HG03139 (cell line): ENCODE measurements around the gene CMTR1.

ENCODE experiments used
- ATAC-seq: cut with Tn5 transposase; IDR thresholded peaks from one replicate; pipeline ENCODE4 v1.9.1; 2021; ENCODE audit not compliant: unreplicated experiment

CMTR1 gene

DNA sequence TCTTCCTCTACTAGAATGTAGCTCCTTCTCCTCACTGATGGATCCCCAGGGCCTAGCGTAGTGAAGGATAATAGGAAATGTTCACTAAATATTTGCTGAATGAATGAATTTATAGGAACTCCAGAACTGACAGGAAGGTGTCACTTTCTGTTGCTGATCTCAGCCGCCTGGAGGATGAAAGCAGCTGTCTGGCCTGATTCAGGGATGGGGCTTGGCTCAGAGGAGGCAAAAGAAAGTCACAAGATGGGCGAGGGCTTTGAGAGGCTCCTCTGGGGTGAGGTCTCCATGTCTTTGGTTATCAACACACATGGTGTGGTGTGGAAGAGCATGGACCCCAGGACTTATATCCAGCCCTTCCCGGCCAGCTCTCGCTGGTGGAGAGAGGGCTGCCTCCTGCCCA is 78.2 kb downstream of the CMTR1 start:
- ATAC-seq, result no peak

DNA sequence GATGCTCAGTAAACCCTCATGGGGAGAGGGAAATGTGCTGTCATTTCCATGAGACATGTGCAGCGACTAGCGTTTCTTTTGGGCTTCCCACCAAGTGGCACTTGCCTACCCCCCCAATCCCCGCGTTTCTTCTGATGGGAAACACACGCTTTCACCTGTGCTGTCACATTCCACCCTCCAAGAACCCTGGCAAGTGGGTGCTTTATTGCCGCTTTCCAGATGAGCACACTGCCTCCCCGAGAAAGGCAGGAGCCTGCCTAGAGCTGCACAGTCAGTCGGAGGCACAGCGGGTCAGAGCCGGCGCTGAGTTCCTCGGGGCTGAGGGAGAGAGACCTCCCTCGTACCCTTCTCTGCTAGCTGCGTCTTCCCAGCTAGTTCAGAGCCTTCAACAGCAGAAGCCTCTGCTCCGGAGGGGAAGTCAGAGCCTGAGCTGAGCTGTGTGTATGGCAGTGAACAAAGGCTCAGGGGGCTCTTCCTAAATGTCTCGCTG is 78.9 kb downstream of the CMTR1 start:
- no peak for ATAC-seq

DNA sequence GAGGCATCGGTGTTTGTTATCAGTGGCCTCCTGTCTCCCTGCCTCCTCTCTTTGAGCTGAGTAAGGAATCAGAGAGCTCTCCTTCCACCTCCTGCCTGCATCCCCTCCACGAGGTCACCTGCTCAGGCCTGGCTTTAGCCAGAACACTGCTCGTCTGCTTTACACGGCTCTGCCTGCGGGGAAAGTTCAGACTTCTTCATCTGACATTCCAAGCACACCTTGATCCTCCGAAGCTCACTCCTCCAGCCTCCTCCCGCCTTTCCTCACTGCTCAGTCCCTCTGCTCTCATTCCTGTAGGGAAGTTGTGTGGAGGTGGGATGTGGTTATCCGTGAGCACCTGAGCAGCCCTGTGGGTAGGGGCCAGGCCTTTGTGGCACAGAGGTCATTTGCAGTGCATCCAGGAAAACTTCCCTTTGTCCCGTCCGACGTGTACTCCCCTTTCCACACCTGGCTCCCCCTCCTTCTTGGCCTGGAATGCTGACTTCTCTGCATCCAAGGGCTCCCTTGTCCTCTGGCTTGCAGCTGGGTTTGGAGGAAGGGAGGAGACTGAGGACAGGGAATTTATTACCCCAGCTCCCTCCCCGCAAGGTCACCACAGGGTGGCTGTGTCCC is 79.5 kb downstream of the CMTR1 start:
- ATAC-seq, result no peak

DNA sequence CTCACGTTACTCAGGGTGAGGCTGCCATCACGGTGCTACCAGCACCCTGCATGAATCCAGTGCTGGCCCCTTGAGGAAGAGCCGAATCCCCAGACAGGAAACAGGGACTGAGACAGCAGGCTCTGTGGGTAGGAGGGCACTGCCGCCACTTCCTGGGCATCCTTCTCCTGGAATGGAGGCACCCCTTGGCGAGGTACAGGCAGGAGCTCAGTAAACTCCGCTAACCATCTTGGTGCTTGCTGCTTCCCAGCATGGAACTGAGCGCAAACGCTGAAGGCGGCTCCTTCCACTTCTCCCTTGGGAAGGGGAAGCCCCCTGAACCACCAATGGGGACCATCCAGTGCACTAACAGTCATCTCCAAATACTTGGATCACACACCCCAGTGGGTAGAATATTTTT is 80.1 kb downstream of the CMTR1 start:
- no peak for ATAC-seq

DNA sequence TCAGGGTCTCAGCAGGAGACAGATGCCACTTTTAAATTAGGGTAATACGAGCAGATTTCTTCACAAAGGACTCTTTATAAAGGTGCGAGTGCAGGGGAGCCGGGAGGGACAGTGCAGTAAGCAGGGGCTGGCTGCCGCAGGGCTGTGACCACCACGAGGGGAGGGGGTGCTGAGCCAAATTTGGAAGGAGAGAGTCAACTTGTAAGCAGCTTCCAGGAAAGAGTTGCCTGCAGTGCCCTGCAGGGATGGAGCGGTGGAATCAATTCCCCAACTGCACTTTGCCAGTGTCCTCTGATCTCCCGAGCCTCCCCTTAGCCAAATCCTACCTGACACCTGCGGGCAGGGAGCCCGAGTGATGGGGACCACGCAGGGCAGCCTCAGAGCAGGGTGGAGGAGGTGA is 80.6 kb downstream of the CMTR1 start:
- ATAC-seq, result no peak

DNA sequence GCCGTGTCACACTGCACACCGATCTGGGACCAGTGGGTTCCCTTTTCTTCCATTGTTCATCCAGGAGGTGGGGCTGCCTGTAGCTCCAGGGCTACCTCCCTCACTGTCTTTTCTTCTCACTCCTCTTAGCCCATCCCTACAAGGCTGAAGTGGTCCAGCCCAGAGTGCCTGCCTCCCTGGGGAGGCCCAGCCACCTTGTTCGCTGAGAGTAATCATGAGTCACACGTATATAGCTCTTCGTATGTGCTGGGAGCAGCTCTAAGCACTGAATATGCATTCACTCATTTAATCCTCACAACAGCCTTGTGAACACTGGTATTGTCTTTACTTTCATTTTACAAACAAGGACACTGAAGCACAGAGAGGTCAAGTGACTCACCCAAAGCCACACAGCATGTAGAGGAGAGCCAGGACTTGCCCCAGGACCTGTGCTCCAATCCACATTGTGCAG is 81.3 kb downstream of the CMTR1 start:
- ATAC-seq, result no peak

DNA sequence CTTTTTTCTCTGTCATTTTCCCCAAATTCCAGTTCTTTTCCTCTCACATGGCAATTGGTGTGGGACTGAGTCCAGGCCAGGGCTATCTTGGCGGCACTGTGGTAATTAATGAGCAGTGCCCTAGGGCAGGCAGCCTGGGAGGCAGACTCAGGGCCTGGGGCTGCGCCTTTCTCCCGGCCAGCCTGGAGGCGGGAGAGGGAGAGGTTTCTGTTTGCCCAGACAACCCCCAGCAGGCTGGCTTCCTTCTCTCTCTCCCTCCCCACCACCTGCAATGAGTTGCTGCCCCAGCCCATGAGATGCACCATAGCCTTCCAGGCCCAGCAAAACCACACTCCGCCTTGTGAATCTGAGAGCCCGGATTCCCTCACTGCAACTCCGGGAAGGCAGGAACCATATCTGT is 81.8 kb downstream of the CMTR1 start:
- ATAC-seq, result no peak

DNA sequence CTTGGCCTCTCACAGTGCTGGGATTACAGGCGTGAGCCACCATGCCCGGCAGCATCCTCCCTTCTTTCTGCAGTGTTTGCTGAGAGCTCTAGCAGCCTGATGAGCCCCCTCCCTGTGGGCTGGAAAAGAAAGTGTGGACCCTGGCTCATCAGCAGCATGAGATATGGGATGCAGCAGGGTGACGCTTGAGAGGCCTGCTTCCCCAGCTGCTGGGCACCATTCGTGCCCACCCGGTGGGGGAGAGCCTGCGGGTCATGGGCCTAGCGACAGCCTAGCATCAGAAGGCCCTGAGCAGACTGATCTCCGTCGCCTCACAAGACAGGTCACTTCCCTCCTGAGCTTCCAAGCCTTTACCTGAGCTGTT is 82.7 kb downstream of the CMTR1 start:
- ATAC-seq, result no peak

DNA sequence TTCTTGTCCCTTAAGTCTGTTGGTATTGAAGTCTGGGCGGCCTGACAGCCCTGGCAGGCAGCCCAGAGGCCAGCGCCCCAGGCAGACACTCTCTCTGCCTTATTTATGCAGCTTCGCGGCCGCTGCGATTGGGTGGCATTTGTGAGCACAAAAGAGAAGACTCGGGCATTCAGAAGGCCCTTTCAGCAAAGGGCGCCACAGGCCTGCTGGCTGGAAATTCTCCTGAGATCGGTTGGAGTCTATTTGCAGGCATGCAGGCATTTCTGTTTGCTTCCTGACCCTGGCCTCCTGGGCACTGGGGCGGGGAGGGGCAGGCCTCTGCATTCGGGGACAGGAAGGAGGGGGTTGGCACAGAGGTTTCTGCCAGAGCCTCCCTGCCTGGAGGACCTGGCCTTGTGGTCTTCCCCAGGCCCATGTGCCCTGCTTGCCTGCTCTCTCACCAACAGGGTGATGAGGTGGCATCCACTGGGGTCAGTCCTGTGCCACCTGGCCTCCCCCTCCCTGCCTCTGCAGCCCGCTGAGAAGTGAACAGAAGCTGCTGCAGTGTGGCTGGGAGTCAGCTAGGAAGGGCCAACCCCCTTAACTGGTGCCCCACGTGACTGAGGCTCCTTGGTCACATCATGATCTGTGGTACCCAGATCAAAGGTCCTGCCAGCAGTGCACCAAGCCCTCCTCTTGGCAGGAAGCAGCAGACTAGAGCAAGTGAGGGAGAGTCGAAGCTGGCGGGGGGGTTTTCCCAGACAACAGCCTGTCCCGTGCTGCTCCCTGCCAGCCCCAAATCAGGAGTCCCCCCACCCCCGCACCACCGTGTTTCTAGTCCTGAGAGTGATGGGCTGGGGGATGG is 83.3 kb downstream of the CMTR1 start:
- no peak for ATAC-seq

DNA sequence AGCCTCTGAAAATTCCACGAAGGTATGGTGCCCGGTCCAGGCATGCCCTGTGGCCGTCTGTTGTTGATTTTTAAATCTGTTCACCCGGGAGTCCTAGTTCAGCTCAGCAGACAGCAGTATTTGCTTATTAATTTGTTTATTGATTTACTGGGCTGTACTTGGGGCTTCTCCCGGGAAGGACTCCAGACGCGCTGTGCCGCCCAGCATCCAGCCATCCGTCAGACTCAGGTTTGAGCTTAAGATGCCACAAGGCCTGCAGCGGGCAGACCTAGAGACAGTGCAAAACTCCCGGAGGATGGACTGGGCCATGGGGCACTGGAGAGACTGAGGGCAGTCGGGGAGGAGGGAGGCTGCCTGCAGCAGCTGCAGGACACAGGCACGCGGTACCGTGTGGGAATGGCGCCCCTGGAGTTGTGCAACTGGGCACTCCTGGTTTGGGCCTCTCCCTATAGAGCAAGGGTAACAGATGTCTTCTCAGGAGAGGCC is 83.9 kb downstream of the CMTR1 start:
- ATAC-seq, result no peak

DNA sequence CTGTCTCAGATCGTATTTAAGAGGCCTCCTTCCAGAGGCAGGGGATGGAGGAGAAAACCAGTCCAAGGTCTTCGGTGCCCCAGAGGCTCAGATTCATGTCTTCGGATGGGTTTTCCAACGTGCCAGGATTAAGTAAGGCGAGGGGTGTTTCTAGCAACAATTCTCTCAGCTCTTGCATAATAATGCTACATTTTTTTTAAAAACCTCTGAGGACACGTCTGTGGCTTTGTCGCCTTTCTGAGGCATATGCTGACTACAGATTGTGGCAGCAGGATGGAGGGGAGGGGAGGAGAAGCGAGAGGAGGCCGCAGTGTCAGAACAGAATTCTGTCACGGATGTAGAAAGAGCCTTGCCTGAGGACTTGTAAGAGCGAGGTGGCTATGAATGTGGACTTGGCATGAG is 84.4 kb downstream of the CMTR1 start:
- no peak for ATAC-seq

DNA sequence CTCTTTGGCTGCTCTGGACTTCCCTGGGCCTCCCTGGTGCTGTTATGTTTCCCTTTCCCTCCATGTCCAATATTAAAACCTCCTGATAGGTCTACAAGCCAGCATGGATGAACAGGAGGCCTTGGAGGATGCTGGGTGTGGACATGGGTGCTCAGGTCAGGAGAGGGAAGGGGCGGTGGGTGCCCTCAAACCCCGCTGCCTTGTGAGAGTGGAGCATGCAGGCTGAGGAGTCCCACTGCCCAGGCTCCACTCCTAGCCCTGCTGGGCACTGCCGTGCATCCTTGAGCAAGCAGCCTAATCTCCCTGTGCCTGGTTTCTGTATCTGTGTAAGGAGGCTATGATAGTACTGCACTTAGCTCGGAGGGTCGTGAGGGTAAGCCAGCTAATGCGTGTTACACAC is 85.1 kb downstream of the CMTR1 start:
- ATAC-seq, result no peak

DNA sequence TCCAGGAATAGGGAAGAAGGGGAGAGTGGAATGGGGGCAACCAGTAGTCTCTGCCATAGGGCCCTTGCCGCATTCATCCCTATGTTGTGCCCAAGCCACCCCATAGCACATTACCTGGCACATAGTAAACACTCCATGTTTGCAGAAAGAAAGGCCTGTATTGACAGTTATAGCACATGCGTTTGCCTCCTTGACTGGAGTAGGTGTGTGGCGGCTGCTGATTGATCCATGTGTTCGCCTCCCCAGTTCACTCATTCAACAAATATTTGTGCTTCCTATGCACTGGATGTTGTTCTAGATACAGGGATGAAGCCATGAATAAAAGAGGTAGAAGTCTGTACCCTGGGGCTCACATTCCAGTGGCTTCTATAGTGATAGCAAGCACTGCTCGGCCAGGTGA is 86.4 kb downstream of the CMTR1 start:
- ATAC-seq, result no peak

DNA sequence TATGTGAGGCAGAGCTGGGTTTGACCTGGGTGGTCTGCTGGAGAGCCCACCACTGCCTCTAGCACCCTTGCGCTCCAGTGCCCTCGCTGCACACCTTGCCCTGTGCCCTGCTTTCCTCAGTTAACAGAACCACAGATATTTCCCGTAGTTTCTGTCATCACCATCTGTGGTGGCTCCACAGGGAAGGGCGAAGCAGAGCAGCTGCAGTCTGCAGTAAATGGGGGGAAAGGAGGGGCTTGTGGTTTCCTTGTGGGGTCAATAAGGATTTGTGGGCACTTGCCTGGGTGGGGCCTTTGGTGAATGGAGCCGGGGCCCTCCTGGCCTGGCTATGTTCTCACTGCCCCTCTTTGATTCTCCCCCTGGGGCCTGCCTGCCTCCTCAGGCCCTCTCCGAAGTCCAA is 87.9 kb downstream of the CMTR1 start:
- no peak for ATAC-seq

DNA sequence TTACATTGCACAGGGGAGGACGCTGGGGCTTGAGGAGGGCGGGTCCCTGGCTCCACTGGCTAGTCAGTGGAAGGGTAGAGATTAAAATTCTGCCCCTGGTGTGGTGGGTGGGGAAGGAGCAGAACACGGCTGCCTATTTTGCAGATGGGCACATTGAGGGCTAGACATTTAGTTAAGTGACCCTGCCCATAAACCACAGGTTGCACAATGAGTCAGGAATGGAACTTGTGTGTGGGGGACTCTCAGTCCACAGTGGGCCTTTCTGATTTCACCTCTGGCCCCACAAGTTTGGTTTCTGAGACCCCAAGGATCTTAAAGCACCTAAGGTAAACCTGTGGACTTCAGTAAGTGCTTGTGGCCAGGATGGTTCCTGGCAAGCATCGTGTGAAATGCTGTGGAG is 88.7 kb downstream of the CMTR1 start:
- no peak for ATAC-seq

DNA sequence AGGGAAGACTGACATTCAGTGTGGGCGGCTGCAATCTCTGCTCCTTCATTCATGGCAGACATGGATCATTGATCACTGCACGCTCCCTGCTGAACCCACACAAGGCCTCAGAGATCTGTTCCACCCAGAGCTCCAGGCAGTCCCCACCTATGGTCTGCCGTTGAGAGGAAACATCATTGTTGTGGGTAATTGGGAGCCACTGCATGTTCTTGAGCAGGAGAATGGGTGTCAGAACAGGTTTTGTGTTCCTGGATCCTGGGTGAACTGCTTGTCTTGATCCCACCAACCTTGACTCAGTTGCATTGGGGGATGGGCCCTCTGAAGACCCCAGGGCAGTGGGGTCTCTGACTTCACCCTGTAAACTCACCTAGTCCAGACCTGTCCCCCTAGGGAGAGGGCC is 89.8 kb downstream of the CMTR1 start:
- ATAC-seq, result no peak

DNA sequence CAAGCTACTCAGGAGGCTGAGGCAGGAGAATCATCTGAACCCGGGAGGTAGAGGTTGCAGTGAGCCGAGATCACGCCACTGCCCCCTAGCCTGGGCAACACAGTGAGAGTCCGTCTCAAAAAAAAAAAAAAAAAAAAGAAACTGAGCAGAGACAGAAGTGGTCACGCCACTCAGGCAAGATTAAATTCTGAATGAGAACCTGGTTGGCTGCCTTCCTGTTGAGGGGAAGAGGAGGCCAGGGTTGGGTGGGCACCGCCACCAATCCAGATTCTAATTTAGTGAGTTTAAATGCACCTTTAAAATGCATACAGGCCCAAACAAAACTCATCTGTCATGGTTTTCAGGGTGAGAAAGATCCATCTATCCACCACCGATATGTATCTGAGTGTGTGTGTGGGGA is 90.4 kb downstream of the CMTR1 start:
- ATAC-seq, result no peak

DNA sequence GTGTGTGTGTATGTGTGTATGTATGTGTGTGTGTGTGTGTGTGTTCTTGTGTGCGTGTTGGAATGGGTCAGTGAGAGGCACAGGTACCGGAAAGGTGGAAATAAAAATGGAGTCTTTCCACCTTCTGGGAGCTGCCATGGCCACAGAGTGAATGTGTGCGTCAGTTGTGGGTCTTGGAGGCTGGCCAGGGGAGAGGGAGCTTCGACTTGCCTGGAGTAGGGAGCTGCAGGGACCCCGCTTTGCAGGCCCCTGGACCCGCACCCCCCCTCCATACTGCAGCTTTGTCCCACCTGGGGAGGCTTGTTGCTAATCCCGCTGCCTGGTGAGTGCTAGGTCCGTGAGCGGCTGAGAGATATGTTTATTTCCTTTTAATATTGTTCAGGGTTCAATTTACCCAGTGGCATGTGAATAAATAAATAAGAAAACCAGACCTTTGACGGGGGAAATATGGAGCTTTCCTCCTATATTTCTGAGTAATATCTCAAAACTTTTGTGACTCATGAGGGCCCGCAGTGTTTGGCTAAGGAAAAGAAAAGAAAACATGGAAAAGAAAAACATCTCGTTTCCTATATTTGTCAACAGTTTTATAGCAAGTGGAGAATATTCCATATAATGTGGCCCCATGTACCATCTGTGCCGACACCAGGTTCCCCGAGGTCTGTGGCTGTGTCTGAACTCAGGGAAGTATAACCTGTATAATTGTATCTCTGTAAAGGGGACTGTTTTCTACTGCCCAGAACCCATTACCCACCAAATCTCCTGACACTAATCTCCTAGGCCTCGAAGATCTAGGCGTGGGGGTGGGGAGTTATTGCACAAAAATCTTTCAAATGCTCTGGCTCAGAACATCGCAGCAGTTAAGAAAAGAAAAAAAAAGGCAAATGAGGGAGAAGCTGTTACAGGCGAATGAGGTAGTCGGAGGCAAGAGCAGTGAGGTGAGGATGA is 91.3 kb downstream of the CMTR1 start:
- no peak for ATAC-seq

DNA sequence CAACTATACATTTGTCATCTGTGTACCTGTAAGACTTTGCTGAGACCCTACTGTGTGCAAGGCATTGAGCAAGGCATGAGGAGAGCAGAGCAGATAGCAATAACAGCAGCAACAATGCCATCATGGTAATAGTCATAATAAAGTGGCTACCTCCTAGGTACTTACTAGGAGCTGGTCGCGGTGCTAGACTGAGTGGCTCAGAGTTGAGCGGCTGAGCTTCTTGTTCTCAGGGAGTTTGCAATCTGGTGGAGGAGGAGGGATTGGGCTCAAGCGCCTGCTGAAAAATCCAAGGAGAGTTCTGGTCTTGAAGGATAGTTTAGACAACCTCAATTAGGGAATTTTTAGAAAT is 91.9 kb downstream of the CMTR1 start:
- ATAC-seq, result no peak

DNA sequence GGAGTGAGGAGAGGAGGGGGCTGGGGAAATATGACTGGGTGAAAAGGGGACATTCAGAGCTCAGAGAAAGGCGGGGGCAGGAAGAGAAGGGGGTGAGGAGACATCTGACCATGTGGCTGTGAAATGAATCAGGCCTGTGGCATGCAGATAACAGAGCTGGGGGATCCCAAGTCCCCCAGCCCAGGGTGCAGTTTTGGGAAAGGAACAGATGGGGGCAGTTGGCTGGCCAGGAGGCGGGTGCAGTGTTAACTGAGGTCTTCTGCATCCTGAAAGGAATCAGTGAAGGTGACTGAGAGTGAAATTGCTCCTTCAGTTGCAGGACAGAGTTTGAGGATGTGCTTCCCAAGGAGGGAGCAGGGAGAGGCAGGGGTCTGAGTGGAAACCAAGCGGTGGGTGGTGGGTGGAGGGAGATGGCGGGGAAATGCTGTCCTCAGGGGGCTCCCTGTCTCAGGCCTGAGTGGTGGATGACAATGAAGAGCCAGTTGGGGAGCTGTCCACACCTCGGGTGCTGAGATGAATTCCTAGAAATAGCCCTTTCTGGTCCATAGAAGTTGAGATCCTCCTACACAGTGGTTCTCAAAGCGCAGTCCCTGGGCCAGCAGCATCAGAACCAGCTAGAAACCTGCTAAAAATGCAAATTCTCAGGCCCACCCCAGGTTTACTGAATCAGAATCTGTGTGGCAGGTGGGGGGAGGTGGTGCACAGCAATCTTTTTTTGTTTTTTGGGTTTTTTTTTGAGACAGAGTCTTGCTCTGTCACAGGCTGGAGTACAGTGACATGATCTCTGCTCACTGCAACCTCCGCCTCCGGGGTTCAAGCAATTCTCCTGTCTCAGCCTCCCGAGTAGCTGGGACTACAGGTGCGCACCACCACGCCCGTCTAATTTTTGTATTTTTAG is 92.7 kb downstream of the CMTR1 start:
- no peak for ATAC-seq
